Neural progenitor cell (in vitro differentiated cells): ENCODE measurements around the gene C6orf89. TPM values are rescaled to one million over a fixed set of nuclear protein-coding genes. Genes with fewer than 3 reads are reported as not detected.

Experiments
- DNase-seq: peaks from one replicate; pipeline ENCODE4 v3.0.0-alpha.2; 2016; ENCODE audit warnings: low spot score
- H2AFZ ChIP-seq: fragments of 200-600 bp; sonication (generic); replicated peaks from 2 replicates; pipeline ENCODE4 v1.6.1; 2016; ENCODE audit warnings: antibody characterized with exemption
- H3F3A ChIP-seq: fragments of 200-600 bp; sonication (generic); 2 replicates; pipeline ENCODE4 v1.6.1; 2016; ENCODE audit warnings: antibody characterized with exemption, low read depth
- H3K27ac ChIP-seq: fragments of 200-600 bp; sonication (generic); 2 replicates; pipeline ENCODE4 v1.5.1; 2016; ENCODE audit warnings: mild to moderate bottlenecking
- H3K27me3 ChIP-seq: fragments of 200-600 bp; sonication (generic); 2 replicates; pipeline ENCODE4 v1.6.1; 2016; ENCODE audit warnings: mild to moderate bottlenecking, moderate library complexity
- H3K36me3 ChIP-seq: fragments of 200-600 bp; sonication (generic); 2 replicates; pipeline ENCODE4 v1.5.1; 2016
- H3K4me1 ChIP-seq: fragments of 200-600 bp; sonication (generic); 2 replicates; pipeline ENCODE4 v1.6.1; 2016; ENCODE audit warnings: mixed run types
- H3K4me2 ChIP-seq: fragments of 200-600 bp; sonication (generic); 2 replicates; pipeline ENCODE4 v1.6.1; 2016
- H3K4me3 ChIP-seq: fragments of 200-600 bp; sonication (generic); 2 replicates; pipeline ENCODE4 v1.5.1; 2016
- H3K79me2 ChIP-seq: fragments of 200-600 bp; sonication (generic); 2 replicates; pipeline ENCODE4 v1.6.1; 2016; ENCODE audit warnings: low read depth
- H3K9ac ChIP-seq: fragments of 200-600 bp; sonication (generic); 2 replicates; pipeline ENCODE4 v1.6.1; 2016
- H3K9me3 ChIP-seq: fragments of 200-600 bp; sonication (generic); 2 replicates; pipeline ENCODE4 v1.5.1; 2016; ENCODE audit warnings: low read depth
- H4K20me1 ChIP-seq: fragments of 200-600 bp; sonication (generic); 2 replicates; pipeline ENCODE4 v1.6.1; 2016; ENCODE audit warnings: low read depth
- H3K27ac Mint-ChIP-seq: 3 replicates; pipeline ENCODE4 v1.8.0; 2021; ENCODE audit warnings: mixed read lengths
- H3K27me3 Mint-ChIP-seq: 2 replicates; pipeline ENCODE4 v1.8.0; 2022; ENCODE audit warnings: low read depth, mild to moderate bottlenecking, inconsistent platforms, moderate library complexity, mixed read lengths; ENCODE audit not compliant: insufficient read depth
- H3K36me3 Mint-ChIP-seq: 3 replicates; pipeline ENCODE4 v1.8.0; 2021; ENCODE audit warnings: mixed read lengths
- H3K4me1 Mint-ChIP-seq: 3 replicates; pipeline ENCODE4 v1.8.0; 2021; ENCODE audit warnings: mixed read lengths
- H3K4me3 Mint-ChIP-seq: 3 replicates; pipeline ENCODE4 v1.8.0; 2021; ENCODE audit warnings: mild to moderate bottlenecking, moderate library complexity, mixed read lengths
- H3K9me3 Mint-ChIP-seq: 3 replicates; pipeline ENCODE4 v1.8.0; 2020; ENCODE audit warnings: mixed read lengths
- CTCF ChIP-seq: fragments of 200-600 bp; sonication (generic); IDR thresholded peaks from 2 replicates; pipeline ENCODE4 v1.5.1; 2017; ENCODE audit warnings: antibody characterized with exemption, mild to moderate bottlenecking
- EZH2 ChIP-seq: fragments of 200-600 bp; sonication (generic); IDR thresholded peaks from 2 replicates; pipeline ENCODE4 v1.6.1; 2017; ENCODE audit warnings: antibody characterized with exemption, mild to moderate bottlenecking, moderate library complexity
- EZH2phosphoT487 ChIP-seq: fragments of 200-600 bp; sonication (generic); IDR thresholded peaks from 2 replicates; pipeline ENCODE4 v1.6.1; 2017; ENCODE audit warnings: antibody characterized with exemption
- total RNA-seq: library from RNA; depleted of rRNA; stranded (reverse); fragments of >200 nt; gene quantifications from 2 replicates; pipeline ENCODE4 v1.2.3, GENCODE V29; 2015; ENCODE audit warnings: low replicate concordance

The C6orf89 gene
- total RNA-seq, 1 donor from 2014 or later: 21.2 TPM

GRCh38 chr6:36975231-36976006 is 89.7 kb downstream of the C6orf89 start:
- TF ChIP-seq EZH2phosphoT487: no peak
- no peak for TF ChIP-seq EZH2
- no peak for TF ChIP-seq CTCF
- H3K27me3 Mint-ChIP-seq: no peaks in the 10 kb centered on the region

GRCh38 chr6:36976007-36976264 is 90.2 kb downstream of the C6orf89 start:
- no peak overlapping the region for H3K4me3 Mint-ChIP-seq
- no peaks in the 10 kb centered on the region for H3F3A ChIP-seq
- peaks cover 26% of the 10 kb centered on the region for H3K79me2 ChIP-seq
- H3K27ac Mint-ChIP-seq: no peak overlapping the region
- H3K27me3 Mint-ChIP-seq: no peaks in the 10 kb centered on the region
- H3K4me2 ChIP-seq: no peak overlapping the region
- H4K20me1 ChIP-seq: peaks cover 29% of the 10 kb centered on the region
- H3K9ac ChIP-seq: no peak overlapping the region
- no peak for DNase-seq
- no peaks in the 10 kb centered on the region for H3K9me3 ChIP-seq
- no peak overlapping the region for H3K27ac ChIP-seq
- H3K4me1 ChIP-seq: peaks cover 2% of the 10 kb centered on the region
- peaks cover 8% of the 10 kb centered on the region for H3K4me1 Mint-ChIP-seq
- TF ChIP-seq CTCF: no peak
- TF ChIP-seq EZH2: no peak
- no peak for TF ChIP-seq EZH2phosphoT487
- H3K36me3 Mint-ChIP-seq: peaks cover 19% of the 10 kb centered on the region
- H3K9me3 Mint-ChIP-seq: no peaks in the 10 kb centered on the region
- H2AFZ ChIP-seq: no peak overlapping the region
- H3K36me3 ChIP-seq: no peaks in the 10 kb centered on the region
- H3K4me3 ChIP-seq: no peak overlapping the region
- H3K27me3 ChIP-seq: no peaks in the 10 kb centered on the region

More at GRCh38 chr6:36975231-36976006, 89.7 kb downstream of the C6orf89 start:
- H3K79me2 ChIP-seq: peaks cover 21% of the 10 kb centered on the region
- Mint-ChIP-seq H3K9me3 (no peaks in the 10 kb centered on the region), H3K36me3 (peaks cover 19% of the 10 kb centered on the region), H3K4me1 (peaks cover 3% of the 10 kb centered on the region), H3K27ac (no peak overlapping the region), H3K4me3 (no peak overlapping the region)
- no peaks in the 10 kb centered on the region for H3F3A ChIP-seq
- no peak for DNase-seq
- no peaks in the 10 kb centered on the region for H3K4me1 ChIP-seq
- H3K4me2 ChIP-seq: no peak overlapping the region
- no peak overlapping the region for H3K27ac ChIP-seq
- H3K36me3 ChIP-seq: no peaks in the 10 kb centered on the region
- no peak overlapping the region for H2AFZ ChIP-seq
- H3K9ac ChIP-seq: no peak overlapping the region
- H3K27me3 ChIP-seq: no peaks in the 10 kb centered on the region
- no peak overlapping the region for H3K4me3 ChIP-seq
- peaks cover 24% of the 10 kb centered on the region for H4K20me1 ChIP-seq
- no peaks in the 10 kb centered on the region for H3K9me3 ChIP-seq

- H3K9me3 Mint-ChIP-seq: no peaks in the 10 kb centered on the region
- H3K36me3 Mint-ChIP-seq: peaks cover 19% of the 10 kb centered on the region
- Histone ChIP-seq H3K27me3 (no peaks in the 10 kb centered on the region), H3K4me1 (peaks cover 8% of the 10 kb centered on the region), H3K27ac (no peak overlapping the region), H2AFZ (no peak overlapping the region), H3K9ac (no peak overlapping the region), H3K36me3 (no peaks in the 10 kb centered on the region), H3F3A (no peaks in the 10 kb centered on the region), H3K4me2 (no peak overlapping the region), H4K20me1 (peaks cover 34% of the 10 kb centered on the region), H3K4me3 (no peak overlapping the region), H3K79me2 (peaks cover 32% of the 10 kb centered on the region), H3K9me3 (no peaks in the 10 kb centered on the region)
- peaks cover 8% of the 10 kb centered on the region for H3K4me1 Mint-ChIP-seq
- no peaks in the 10 kb centered on the region for H3K27me3 Mint-ChIP-seq
- no peak overlapping the region for H3K27ac Mint-ChIP-seq
- DNase-seq: no peak
- TF ChIP-seq EZH2phosphoT487 (no peak), EZH2 (no peak), CTCF (no peak)
- no peak overlapping the region for H3K4me3 Mint-ChIP-seq
These were observed 90.8 kb downstream of the C6orf89 start for GRCh38 chr6:36976509-36976908.
